ENCODE results near the gene SRC. TPM values are rescaled to one million over a fixed set of nuclear protein-coding genes. Genes with fewer than 3 reads are reported as not detected.

Gene SRC
- total RNA-seq, 4 donors from 2014 or later: 23.4 to 36.9 (median 29.0) TPM

DNA sequence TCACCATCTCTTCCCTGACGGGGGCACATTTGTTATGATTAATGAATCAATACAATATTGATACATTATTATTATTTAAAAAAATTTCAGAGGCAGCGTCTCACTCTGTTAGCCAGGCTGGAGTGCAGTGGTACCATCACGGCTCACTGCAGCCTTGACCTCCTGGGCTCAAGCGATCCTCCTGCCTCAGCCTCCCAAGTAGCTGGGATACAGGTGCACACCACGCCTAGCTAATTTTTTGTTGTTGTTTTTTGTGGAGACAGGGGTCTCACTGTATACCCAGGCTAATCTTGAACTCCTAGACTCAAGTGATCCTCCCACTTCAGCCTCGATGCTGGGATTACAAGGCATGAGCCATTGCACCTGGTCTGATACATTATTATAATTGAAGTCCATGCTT lies 4.9 kb upstream of the SRC start:
- H3K27me3 ChIP-seq: no peaks in the 10 kb centered on the region
- no peak overlapping the region for H3K27ac ChIP-seq
- TF ChIP-seq CTCF (IDR thresholded peaks at IDR 0.05): no peak
- TF ChIP-seq EP300 (IDR thresholded peaks at IDR 0.05): no peak
- TF ChIP-seq POLR2A (IDR thresholded peaks at IDR 0.05): no peak
- DNase-seq (ENCODE audit: low spot score in 2 of 2): no peak
- whole genome bisulfite sequencing, 2 donors: 93 to 98% methylated on average over 6 of the region's 6 CpGs
- H3K4me3 ChIP-seq: no peak overlapping the region
- H3K36me3 ChIP-seq: no peaks in the 10 kb centered on the region
- peaks cover 0 to 33% (median 15%) of the 10 kb centered on the region in 4 donors for H3K4me1 ChIP-seq
- no peaks in the 10 kb centered on the region for H3K9me3 ChIP-seq

GRCh38 chr20:37341632-37342031 lies 4.3 kb upstream of the SRC start:
- DNase-seq (ENCODE audit: low spot score in 2 of 2): no peak
- Histone ChIP-seq H3K9me3 (no peaks in the 10 kb centered on the region), H3K27ac (no peak overlapping the region), H3K4me3 (no peak overlapping the region), H3K4me1 (peaks cover 0 to 31% (median 14%) of the 10 kb centered on the region in 4 donors), H3K36me3 (no peaks in the 10 kb centered on the region), H3K27me3 (no peaks in the 10 kb centered on the region)
- 92 to 94% methylated on average over 11 of the region's 11 CpGs for WGBS, 2 donors
- TF ChIP-seq POLR2A (IDR thresholded peaks at IDR 0.05): no peak
- no peak for TF ChIP-seq CTCF (IDR thresholded peaks at IDR 0.05)
- TF ChIP-seq EP300 (IDR thresholded peaks at IDR 0.05): no peak

DNA sequence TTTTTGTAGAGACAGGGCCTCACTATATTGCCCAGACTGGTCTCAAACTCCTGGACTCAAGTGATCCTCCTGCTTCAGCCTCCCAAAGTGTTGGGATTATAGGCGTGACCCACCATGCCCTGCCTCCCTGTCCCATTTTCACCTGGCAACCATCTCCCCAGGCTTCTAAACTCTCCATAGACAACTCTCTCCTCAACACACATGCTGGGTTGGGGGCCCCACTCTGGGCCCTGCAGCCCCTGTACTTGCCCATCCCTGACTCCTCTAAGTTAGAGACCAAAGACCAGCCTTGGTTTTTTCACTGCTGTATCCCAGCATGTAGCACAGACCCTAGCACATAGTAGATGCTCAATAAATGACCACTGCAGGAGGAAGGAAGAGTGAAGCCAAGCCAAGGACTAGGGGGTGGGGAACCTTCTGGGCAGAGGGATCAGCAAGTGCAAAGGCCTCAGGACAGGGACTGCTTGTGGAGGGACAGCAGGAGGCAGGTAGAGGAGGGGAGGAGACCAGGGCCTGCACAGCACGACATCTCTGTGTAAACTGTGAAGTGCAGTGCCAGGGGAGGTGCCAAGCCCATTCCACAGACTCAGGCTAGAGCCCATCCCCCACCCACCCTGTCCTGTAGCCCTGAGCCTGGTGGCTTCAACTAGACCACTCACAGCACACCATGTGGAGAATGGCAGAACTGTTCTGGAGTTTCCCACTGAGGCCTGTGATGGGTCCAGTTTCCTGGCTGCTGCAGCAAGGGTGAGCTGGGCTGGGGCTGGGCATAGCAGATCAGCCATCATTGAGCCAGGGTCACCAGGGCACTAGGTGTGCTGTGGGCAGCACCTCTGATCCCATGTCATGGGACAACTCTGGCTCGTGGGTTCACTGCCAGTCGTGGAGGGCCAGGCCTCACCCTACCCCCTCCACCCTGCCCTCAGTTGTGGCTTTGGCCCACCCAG lies 3.4 kb upstream of the SRC start:
- H3K27me3 ChIP-seq: no peaks in the 10 kb centered on the region
- no peak for TF ChIP-seq CTCF (IDR thresholded peaks at IDR 0.05)
- no peak for TF ChIP-seq EP300 (IDR thresholded peaks at IDR 0.05)
- no peak for TF ChIP-seq POLR2A (IDR thresholded peaks at IDR 0.05)
- H3K4me3 ChIP-seq: no peak overlapping the region
- DNase-seq (ENCODE audit: low spot score in 2 of 2): no peak
- peaks cover 0 to 34% (median 16%) of the 10 kb centered on the region in 4 donors for H3K4me1 ChIP-seq
- H3K36me3 ChIP-seq: no peaks in the 10 kb centered on the region
- WGBS, 2 donors: 73 to 75% methylated on average over 3 to 4 of the region's 4 CpGs
- no peaks in the 10 kb centered on the region for H3K9me3 ChIP-seq
- H3K27ac ChIP-seq: no peak overlapping the region

DNA sequence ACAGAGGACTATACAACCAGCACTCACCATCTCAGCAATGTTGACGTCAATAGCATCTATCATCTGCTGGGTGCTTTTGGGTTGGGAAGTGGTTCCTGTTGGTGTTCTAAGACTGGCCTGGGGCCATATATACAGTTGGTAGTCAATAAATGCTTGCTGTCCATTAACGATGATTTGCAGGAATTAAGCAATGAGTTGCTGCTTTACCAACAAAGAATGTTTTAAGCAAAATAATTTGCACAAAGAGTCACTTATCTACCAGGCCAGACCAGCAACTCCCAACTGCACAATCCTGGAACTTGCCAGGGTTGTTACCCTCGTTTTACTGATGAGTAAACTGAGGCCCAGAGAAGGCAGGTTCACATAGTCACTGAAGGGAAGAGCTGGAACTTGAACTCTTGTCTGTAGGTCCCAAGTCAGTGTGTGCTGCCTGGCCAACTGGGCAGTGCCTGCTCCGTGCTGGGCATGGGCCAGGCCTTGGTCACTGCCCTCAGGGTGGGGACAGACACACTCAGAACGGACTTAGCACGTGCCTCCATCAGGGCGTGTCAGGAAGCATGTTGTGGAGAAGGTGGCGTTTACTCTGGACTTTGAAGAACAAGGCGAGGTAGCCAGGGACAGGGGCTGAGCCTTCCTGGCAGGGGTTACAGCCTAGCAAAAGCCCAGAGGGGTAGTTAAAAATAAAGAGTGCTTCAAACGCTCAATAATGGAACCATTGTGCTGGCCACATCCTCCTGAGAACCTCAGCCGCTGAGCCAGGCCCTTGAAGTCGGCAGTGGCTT lies 2.5 kb upstream of the SRC start:
- H3K9me3 ChIP-seq: no peaks in the 10 kb centered on the region
- H3K36me3 ChIP-seq: no peaks in the 10 kb centered on the region
- no peak for DNase-seq (ENCODE audit: low spot score in 2 of 2)
- WGBS, 2 donors: 36 to 40% methylated on average over 12 of the region's 12 CpGs
- no peaks in the 10 kb centered on the region for H3K27me3 ChIP-seq
- peak overlapping the region in 2 of 4 donors; percentile 88 to 94 for H3K27ac ChIP-seq
- peaks cover 0 to 39% (median 21%) of the 10 kb centered on the region in 4 donors for H3K4me1 ChIP-seq
- no peak overlapping the region for H3K4me3 ChIP-seq
- TF ChIP-seq POLR2A (IDR thresholded peaks at IDR 0.05) (no peak), CTCF (IDR thresholded peaks at IDR 0.05) (no peak), EP300 (IDR thresholded peaks at IDR 0.05) (peak in 1 of 2 donors; percentile 9)

Data from tibial nerve (tissue), 4 donors.